SW 1271 (cell line): ENCODE data around the gene SAFB2.
A peak's percentile ranks its signal among the peaks of the same experiment; 100 is the strongest.

Source experiments
- DNase-seq, 2 experiments: peaks; one replicate each; lab custom pipeline; 2025; lab: John Stamatoyannopoulos, UW

SAFB2 gene

DNA sequence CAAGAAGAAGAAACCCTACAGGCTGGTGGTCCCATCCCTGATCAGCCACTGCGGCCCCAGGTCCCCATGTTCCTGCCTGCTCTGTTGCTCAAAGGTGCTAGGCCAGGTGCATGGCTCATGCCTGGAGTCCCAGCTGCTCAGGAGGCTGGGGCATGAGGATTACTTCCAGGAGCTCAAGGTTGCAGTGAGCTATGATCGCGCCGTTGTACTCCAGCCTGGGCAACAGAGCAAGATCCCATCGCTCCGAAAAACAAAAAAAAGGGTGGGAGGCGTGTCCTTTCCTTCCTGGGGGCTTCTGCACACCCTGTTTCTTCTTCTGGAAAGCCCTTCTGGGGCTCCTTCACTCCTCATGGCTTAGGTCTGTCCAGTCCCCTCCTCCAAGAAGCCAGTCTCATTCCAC lies 42.9 kb downstream of the SAFB2 start:
- no peak for DNase-seq

DNA sequence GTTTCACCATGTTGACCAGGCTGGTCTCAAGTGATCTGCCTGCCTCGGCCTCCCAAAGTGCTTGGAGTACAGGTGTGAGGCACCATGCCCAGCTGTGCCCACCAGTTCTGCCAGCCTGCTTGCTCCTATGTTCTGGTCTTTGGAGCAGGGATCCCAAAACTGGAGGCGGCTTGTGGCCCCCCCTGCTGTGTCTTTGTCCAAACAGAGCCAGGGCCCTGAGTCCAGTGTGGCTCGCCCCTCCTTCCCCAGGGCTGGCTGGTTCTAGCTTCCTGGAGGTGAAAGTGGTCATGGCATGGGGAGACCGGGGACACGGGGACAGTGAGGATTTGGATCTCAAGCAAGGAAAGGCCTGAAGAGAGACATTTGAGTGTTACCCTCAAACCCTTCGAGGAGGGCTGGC lies 43.3 kb downstream of the SAFB2 start:
- no peak for DNase-seq

DNA sequence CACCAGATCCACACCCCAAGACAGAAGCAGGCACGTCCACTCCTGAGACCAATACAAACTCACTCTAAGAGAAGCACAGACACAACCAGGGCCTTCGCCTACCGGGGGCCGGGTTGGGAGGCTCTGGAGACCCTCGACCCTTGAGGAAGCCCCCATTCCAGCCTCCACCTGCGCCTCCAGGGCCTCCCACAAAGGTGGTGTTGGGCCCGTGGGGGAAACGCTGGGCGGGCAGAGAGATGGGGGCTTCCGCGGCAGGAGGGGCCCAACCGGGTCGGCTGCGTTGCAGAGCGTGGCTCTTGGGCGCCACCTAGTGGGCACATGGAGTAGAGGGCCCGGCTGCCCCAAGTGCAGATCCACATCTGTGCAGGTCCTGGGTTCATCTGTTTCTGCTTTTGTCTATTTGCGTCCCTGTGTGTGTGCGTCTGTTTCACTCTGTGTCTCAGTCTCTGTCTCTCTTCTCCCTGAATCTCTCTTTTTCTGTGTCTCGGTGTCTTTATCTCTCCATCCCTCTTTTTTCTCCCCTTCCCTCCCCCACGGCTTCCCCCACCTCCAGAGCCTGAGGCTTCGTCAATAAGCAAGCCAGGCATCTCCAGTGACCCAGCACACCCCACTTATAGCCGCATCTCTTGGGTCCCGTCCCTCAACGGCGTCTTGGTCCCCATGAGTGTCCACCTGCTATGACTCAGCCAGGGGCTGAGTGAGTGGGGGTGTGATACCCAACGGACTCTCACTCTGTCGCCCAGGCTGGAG lies 44.3 kb downstream of the SAFB2 start:
- DNase-seq: peak in 1 of 2 experiments; percentile 54

DNA sequence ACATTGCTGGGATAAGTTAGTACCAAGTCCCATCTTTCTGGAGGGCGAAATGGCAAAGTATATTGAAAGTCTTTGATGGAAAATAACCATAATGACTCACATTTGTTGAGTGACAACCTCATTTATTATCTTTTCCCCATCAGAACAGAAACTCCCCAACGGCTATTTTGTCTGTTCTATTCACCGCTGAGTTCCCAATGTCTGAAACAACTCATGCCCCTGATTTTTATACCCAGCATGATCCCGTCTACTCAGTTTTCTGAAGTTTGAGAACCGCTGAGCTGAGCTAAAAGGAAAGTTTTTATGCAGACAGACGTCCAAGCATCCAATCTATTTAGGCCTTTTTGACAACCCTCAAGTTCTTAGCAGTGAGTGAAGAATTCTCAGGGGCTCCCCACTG lies 47.0 kb downstream of the SAFB2 start:
- no peak for DNase-seq

DNA sequence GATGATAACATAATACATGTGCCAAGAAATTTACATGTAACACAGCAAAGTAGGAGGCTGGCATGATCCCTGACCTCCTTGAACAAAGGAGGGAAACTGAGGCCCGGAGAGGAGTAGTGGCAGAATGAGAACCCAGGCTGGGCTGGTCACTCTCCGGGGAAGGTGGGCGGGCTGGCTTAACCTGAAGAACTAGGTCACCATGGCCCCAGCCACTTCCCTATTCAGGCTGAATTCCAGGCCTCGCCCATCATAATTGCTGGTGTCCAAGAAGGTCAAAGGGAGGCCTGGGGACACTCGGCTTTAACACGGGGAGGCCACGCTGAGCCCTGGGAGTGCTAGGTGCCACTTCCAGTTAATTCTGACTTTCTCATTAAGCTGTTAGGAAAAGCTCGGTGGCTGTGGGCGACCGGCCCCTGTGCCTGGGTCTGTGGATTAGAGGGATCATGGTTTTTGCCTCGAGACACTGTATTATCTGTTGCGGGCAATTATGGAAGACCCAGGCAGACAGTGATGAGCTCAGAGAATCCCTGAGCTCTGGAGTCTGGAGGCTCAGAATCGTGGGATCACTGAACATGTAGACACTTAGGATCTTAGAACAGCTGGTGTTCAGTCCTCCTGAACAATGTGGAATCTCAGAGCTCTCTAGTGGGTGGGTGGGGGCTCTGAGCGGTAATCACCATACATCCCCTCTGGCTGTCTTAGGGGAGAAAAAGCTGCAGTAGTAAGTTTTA lies 49.9 kb downstream of the SAFB2 start:
- DNase-seq: no peak

DNA sequence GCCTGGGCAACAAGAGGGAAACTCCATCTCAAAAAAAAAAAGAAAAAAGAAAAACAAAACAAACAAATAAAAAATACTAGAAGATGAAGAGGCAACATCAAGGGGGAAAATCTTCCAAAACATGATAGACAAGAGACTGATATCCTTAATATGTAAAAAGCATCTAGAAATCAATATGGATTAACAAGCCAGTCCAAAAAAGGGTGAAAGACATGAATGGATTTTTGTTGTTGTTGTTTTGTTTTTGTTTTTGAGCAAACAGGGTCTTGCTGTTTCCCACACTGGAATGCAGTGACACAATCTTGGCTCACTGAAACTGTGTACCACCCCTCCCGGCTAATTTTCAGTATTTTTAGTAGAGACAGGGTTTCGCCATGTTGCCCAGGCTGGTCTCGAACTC lies 50.8 kb downstream of the SAFB2 start:
- no peak for DNase-seq

DNA sequence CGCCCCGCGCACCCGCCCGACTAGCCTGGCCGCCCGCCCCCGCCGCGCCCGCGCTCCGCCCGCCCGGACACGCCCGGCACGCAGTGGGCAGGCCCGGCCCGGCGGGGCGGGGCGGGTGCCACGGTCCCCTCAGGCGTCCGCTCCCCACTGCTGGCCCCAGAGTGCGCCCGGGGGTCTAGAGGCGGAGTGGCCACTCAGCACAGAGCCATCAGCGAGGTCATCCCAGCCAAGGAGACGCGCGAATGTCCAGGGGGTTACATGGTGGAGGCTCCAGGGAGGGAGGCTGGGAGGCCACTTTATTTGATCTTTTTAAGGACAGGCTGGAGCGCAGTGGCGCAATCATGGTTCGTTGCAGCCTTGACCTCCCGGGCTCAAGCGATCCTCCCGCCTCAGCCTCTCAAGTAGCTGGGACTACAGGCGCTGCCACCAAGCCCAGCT lies 54.6 kb downstream of the SAFB2 start:
- DNase-seq: no peak

DNA sequence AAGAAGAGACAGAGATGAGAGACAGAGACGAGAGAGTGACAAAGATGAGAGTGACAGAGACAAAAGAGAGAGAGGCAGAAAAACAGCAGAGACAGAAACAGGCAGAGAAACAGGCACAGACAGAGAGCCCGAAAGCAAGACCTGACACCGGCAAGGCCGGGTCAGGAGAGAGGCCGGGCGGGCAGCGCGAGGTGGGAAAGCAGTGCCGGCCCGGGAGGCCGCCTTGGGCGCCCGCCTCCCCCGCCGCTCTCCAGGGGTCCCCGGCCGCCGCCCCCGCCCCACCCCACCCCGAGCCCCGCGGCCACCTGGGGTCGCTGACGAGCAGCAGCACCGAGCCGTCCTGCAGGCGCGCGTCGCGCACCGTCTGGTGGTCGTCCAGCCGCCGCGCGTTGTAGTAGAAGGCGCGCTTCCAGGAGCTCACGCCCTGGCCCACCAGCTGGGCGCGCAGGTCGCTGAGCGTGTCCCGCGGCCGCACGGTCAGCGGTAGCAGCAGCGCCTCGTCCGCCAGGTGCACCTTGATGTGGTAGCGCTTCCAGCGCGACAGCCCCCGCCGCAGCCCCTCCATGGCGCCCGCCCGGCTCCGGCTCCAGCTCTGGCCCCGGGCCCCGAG lies 55.1 kb downstream of the SAFB2 start, which contains the start of gene TINCR:
Gene TINCR, minus strand, starts transcription at position 594 of the 610 bp plus-strand sequence.
- no peak for DNase-seq

DNA sequence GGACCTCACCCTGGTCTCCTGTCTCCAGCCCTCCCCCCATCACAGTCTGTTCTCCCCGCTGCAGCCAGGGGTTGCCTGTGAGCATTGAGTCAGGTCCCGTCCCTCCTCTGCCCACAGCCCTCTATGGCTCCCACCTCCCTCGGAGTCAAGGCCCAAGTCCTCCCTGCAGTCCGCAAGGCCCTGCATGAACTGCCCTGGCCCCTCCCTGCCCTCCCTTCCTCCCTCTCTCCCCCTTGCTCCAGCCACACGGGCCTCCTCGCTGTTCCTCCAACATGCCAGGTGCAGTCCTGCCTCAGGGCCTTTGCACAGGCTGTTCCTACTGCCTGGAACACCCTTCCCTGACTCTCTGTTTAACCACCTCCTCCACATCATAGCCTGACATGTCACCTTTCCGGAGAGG lies 57.6 kb downstream of the SAFB2 start:
- DNase-seq: no peak

DNA sequence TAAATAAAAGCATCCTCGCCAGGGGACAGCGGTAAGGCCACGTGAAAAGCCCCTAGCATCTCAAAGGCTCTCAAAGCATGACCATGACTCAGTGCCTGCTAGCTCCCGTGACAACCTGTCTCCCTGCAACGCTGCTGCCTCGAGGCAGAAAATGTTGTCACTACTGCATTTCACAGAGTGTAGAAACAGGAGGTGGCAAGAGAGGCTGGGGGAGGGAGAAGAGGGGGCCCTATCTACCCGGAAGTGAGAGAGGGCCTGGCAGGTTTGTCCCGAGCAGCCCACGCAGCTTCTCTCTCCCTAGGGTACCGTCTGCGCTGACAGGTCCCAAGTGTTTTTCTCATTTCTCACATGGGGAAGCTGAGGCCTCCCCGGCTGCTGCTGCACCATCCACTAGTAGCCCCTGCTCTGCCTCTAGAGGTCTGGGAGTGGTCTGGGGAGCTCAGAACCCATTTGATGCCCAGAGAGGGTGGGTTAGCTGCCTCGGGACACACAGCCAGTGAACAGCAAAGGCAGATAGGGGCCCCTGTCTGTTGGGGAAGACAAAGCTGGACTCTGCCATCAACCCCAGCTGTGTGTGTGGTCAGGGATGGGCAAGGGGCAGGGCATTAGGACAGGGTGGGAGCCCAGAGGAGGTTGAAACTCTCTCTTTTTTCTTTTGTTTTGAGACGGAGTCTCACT lies 58.5 kb downstream of the SAFB2 start:
- no peak for DNase-seq

DNA sequence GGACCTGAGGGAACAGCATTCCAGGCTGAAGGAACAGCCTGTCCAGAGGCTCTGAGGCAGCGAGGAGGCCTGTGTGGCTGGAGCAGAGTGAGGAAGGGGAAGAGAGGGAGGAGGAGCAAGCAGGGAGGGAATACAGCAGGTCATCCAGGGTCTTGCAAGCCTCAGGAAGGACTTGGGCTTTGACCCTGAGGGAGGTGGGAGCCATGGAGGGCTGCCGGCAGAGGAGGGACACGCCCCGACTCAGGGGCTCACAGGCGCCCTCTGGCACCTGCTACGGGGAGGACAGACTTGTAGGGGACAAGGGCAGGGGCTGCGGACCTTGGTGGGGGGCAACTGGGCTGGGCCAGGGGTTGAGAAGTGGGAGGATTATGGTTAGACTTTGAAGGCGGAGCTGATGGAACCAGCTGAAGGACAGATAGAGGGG lies 59.6 kb downstream of the SAFB2 start:
- no peak for DNase-seq

DNA sequence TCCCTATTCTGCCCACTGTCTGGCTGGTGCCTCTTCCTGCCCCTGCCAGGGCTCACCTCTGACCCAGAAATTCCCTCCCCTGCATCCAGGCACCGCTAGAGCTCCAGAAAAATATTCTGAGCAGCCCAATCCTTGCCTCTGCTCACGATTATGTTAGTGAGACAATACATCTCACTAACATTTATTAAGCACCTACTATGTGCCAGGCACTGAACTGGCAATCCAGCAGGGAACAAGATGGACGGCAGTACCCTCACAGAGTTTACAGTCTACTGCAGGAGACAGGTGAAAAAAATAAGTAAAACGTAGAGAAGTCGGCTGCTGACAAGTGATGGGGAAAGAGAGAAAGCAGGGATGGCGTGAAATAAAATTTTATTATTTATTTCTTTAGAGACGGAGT lies 60.3 kb downstream of the SAFB2 start:
- DNase-seq: no peak

DNA sequence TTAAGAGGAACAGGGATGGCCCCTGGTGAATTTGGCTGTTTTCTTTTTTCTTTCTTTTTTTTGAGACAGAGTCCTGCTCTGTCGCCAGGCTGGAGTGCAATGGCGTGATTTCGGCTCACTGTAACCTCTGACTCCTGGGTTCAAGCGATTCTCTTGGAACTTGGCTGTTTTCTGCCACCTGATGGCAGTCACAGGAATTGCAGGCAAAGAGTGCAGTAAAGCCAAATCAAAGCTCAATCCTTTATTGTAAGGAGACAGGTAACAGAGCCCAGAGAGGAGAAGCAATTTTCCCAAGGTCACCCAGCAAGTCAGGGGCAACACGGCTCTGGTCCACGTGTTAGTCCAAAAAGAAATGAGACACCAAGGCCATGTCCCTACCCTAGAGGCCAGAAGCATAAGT lies 61.0 kb downstream of the SAFB2 start:
- no peak for DNase-seq

DNA sequence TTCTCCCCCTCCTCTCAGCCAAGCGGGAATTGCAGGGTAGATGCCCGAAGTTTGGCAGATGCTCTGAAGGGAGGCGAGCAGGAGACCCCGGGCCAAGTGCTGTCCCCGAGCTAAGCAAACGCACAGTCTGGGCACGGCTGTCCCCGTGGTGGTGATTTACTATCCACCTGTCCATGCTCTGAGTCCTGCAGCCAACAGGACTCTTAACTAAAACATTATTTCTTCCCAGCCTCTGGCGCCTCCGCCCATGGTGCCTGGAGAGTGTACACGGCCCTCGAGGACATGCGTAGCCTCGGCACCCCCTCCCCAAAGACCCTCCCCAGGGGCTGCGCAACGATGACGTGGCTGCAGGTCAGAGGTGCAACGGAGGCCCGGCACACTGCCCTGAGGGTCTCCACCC lies 62.4 kb downstream of the SAFB2 start:
- DNase-seq: no peak

DNA sequence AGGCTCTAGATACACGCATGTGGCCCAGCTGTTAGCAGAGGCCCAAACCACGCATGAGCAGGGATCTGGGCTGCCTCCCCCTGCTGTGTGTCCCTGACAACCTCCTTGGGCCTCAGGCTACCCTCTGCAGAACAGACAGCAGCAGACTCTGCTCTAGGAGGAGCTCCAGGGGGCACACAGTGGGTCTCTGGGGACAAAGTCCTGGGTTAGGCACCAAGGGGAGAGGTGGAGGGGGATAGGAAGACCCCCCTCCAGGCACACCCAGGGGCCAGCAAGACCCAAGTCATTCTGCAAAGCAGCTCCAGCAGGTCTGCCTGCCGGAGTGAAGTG lies 62.8 kb downstream of the SAFB2 start:
- no peak for DNase-seq

DNA sequence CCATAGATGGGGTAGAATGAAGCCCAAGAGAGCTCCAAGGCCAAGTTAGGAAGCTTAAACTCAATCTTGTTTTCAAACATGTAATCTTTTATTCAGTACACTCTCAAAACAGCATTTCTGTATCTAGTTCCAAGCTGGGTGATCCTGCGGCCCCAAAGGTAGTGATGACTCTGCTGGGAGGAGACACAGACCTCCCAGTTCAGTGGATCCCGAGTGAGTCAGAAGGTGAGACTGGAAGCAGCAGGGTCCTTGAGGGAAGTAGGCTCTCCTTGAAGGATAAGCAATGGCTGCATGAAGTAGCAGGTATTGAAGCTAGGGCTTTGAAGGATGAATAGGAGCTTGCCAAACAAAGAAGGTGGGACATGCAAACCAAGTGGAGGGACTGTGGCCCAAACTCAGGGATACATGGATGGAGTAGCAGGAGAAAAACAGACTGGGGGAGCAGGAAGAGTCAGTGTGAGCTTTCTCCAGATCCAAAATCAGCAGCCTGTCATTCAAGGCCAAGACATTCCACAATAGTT lies 64.4 kb downstream of the SAFB2 start:
- no peak for DNase-seq

DNA sequence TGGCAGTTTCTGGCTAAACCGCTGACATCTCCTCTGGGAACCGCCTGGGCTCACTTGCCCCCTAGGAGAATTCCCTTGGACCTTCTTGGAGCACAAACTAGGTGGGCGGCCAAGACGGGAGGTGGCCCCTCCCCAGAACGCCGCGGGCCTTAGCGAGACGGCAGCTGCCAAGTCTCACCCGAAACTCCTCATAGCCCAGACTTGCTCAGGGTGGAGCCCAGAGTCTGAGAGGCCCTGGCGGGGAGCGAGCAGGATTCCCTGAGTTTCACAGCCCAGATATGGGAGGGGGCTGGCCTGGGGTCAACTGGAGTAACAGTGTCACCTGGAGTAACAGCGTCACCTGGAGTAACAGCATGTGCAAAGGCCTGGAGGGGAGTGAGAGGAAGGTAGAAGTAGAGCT lies 64.9 kb downstream of the SAFB2 start:
- no peak for DNase-seq

DNA sequence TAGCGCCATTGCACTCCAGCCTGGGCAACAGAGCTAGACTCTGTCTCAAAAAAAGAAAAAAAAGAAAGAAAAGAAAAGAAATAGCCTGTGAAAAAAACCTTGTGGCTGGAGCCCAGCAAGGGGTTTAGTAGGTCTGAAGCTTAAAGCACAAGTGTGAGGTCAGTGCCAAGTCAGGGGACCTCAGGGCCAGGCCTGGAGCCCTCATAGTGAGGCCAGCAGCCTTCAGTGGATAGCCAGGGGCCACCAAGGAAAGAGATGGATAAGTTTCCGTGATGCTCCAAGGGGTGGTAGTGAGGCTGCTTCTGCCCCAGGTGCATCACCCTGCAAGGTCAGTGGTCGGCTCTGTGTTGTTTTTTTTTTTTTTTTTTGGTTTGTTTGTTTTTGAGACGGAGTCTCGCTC lies 67.7 kb downstream of the SAFB2 start:
- no peak for DNase-seq

DNA sequence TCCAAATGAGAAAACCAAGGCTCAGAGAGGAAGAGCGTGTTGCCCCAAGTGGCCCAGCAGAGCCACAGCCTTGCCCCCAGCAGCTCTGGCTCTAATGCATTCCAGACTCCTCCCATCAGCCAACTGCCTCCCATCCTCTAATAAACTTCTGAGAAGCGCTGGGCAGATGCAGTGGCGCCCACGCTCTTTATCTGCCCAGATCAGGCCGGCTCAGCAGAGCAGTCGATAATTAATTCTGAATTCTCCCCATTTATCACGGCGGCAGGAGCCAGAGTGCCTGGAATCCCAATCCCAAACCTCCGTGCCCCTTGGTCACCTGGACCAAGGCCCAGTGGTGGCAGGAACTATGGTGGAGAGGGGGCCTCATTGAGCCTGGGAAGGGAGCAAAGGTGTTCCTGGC lies 68.7 kb downstream of the SAFB2 start:
- no peak for DNase-seq

DNA sequence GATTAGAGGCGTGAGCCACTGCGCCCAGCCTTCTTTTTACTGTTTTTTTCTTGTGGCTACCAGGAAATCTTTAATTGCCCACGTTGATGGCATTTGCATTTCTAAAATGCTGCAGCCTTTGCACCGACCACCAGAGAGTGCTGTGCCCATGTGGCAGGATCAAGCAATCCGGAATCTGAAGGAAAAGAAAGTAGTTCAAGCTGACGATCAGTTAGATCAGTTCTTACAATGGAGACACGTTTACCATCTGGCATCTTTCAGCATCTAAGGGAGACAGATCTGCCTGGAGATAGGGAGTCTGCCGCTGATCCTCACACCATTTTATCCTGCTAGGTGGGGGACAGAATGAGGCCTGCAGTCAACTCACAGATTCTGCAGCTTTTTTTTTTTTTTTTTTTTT lies 74.7 kb downstream of the SAFB2 start:
- DNase-seq: peak in 1 of 2 experiments; percentile 26

DNA sequence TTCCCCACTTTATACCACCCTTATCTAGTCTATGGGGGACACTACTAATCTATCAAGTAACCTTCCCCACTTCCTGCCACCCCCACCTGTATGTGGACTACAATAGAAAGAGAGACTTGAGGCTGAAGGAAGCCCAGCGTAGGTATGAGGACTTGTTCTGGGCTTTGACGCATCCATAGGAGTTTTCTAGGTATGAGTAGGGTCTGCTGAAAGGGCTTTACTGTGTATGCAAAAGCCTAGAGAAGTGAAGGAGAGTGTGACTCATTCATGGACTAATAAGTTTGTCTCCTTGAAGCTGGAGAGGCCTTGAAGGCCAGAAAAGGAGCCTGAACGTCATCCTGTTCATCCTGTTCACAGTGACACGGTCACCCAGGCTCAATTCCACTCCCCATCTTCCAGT lies 76.6 kb downstream of the SAFB2 start:
- no peak for DNase-seq

DNA sequence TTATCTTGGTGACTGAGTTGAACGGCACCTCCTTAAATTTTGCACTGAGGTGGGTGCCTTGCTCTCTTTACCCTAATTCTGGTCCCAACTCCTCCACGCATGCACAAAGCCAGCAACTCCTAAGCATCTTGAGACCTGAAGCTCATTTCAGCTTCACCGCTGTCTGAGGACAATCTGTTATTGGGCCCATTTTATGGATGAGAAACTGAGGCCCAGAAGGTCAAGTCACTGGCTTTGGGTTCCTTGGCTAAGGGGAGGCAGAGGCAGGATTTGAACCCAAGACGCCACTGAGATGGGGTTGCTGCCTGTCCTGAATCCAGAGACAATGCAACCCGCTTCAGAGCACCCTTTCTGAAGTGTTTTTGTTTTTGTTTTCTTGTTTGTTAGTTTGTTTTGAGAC lies 77.5 kb downstream of the SAFB2 start:
- DNase-seq: no peak

DNA sequence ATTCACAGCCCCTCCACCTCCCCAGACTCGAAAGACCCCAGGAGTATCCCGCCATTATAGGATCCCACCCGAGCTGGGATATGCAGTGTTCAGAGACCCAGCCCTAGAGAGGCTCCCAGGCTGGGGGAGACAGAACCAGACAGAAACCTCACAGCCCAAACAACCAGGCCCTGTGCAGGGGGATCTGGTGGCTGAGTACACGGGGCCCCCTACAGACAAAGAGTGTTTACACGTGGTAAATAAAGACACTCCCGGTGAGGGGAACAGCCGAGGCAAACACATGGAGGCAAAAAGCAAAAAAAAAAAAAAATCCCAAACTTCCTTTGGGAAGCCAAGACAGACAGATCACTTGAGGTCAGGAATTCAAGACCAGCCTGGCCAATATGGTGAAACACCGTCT lies 79.9 kb downstream of the SAFB2 start:
- no peak for DNase-seq
